22Rv1 (cell line): ENCODE results near the gene CCDC17.

Experiments used
- CTCF ChIP-seq: fragments of 450-650 bp; IDR thresholded peaks from 2 replicates; pipeline ENCODE4 v1.5.1; 2017; ENCODE audit warnings: mild to moderate bottlenecking
- ZFX ChIP-seq: fragments of 450-650 bp; IDR thresholded peaks from 2 replicates; pipeline ENCODE4 v1.6.1; 2017; ENCODE audit warnings: antibody characterized with exemption, borderline replicate concordance

GRCh38 chr1:45660336-45660735 is 36.5 kb upstream of the CCDC17 start:
- TF ChIP-seq CTCF = no peak
- no peak for TF ChIP-seq ZFX
